Tibial nerve (tissue), 4 donors: ENCODE results near the gene MYO18B.

Experiments used
- CTCF ChIP-seq, 5 experiments: fragments of 200-600 bp in 3 of 5; fragments of 450-650 bp in 2 of 5; sonication (generic) in 3 of 5; IDR thresholded peaks; one replicate each; pipeline ENCODE4 v1.5.1; 2016 to 2019; ENCODE audit warnings: antibody characterized with exemption in 5 of 5, mild to moderate bottlenecking in 3 of 5, moderate library complexity in 2 of 5
- EP300 ChIP-seq, 2 donors: sonication (generic); formaldehyde crosslinking; IDR thresholded peaks; one replicate each; pipeline ENCODE4 v1.6.1; 2017; ENCODE audit warnings: antibody characterized with exemption in 2 of 2, mild to moderate bottlenecking in 1 of 2
- POLR2A ChIP-seq, 2 donors: fragments of 450-650 bp; IDR thresholded peaks; one replicate each; pipeline ENCODE4 v1.6.1; 2017; ENCODE audit warnings: antibody characterized with exemption in 2 of 2, mild to moderate bottlenecking in 2 of 2, moderate library complexity in 2 of 2

- TF ChIP-seq CTCF (IDR thresholded peaks at IDR 0.05) (no peak), POLR2A (IDR thresholded peaks at IDR 0.05) (no peak), EP300 (IDR thresholded peaks at IDR 0.05) (no peak)
Measured at GRCh38 chr22:25772288-25772687, 30.3 kb downstream of the MYO18B start.
